Measurements from ENCODE around the gene ZNF683. TPM values are rescaled to one million over a fixed set of nuclear protein-coding genes. Genes with fewer than 3 reads are reported as not detected.

The ZNF683 gene
- total and polyA plus RNA-seq, 9 donors: 0.15 to 0.50 (median 0.34) TPM; not detected in 5

- intact Hi-C loops (cut with DNase I): no loop called here
- Histone ChIP-seq H3K27ac (no peak overlapping the region), H3K9me3 (no peaks in the 10 kb centered on the region), H3K36me3 (no peaks in the 10 kb centered on the region), H3K27me3 (no peaks in the 10 kb centered on the region), H3K4me3 (no peak overlapping the region), H3K4me1 (ENCODE audit: insufficient read depth) (no peaks in the 10 kb centered on the region)
- DNase-seq: no peak
- WGBS, 3 donors: 62 to 75% (median 68%) methylated on average over 3 of the region's 3 CpGs
- TF ChIP-seq POLR2A (IDR thresholded peaks at IDR 0.05) (no peak), CTCF (IDR thresholded peaks at IDR 0.05) (no peak)
Measured at GRCh38 chr1:26401891-26402290, 29.3 kb upstream of the ZNF683 start.

- Histone ChIP-seq H3K4me1 (ENCODE audit: insufficient read depth) (no peaks in the 10 kb centered on the region), H3K4me3 (no peak overlapping the region), H3K9me3 (no peaks in the 10 kb centered on the region), H3K27ac (no peak overlapping the region), H3K36me3 (no peaks in the 10 kb centered on the region), H3K27me3 (no peaks in the 10 kb centered on the region)
- no peak for TF ChIP-seq CTCF (IDR thresholded peaks at IDR 0.05)
- TF ChIP-seq EP300 (IDR thresholded peaks at IDR 0.05): no peak
- no peak for TF ChIP-seq POLR2A (IDR thresholded peaks at IDR 0.05)
- DNase-seq: no peak
- WGBS, 3 donors: 72 to 91% (median 82%) methylated on average over 3 of the region's 3 CpGs
- intact Hi-C loops (cut with DNase I): no loop called here
Measured at GRCh38 chr1:26399034-26399433, 26.5 kb upstream of the ZNF683 start.

- Histone ChIP-seq H3K27ac (no peak overlapping the region), H3K27me3 (no peaks in the 10 kb centered on the region), H3K9me3 (no peaks in the 10 kb centered on the region), H3K4me1 (ENCODE audit: insufficient read depth) (no peaks in the 10 kb centered on the region), H3K36me3 (no peaks in the 10 kb centered on the region), H3K4me3 (no peak overlapping the region)
- DNase-seq: no peak
- WGBS, 3 donors: 75 to 87% (median 83%) methylated on average over 8 of the region's 8 CpGs
- intact Hi-C loops (cut with DNase I): no loop called here
- no peak for TF ChIP-seq CTCF (IDR thresholded peaks at IDR 0.05)
Measured at GRCh38 chr1:26395754-26396153, 23.2 kb upstream of the ZNF683 start.

GRCh38 chr1:26391450-26391849 lies 18.9 kb upstream of the ZNF683 start:
- no peaks in the 10 kb centered on the region for H3K9me3 ChIP-seq
- 4 to 7% (median 5%) methylated on average over 3 of the region's 3 CpGs for WGBS, 3 donors
- no peak overlapping the region for H3K27ac ChIP-seq
- no peak for DNase-seq
- no peaks in the 10 kb centered on the region for H3K36me3 ChIP-seq
- H3K27me3 ChIP-seq: no peaks in the 10 kb centered on the region
- no peaks in the 10 kb centered on the region for H3K4me1 ChIP-seq (ENCODE audit: insufficient read depth)
- H3K4me3 ChIP-seq: no peak overlapping the region
- no peak for TF ChIP-seq CTCF (IDR thresholded peaks at IDR 0.05)
- no peak for TF ChIP-seq EP300 (IDR thresholded peaks at IDR 0.05)
- no peak for TF ChIP-seq POLR2A (IDR thresholded peaks at IDR 0.05)
- intact Hi-C loops (cut with DNase I): no loop called here
